ENCODE measurements around the gene PNLIPRP2.

PNLIPRP2 gene

GRCh38 chr10:116620423-116621400, at the start of gene PNLIPRP2:
Gene PNLIPRP2 (plus strand): TSS chr10:116620953.
- DNase-seq (ENCODE audit: insufficient read length, low spot score): no peak
- no peak for FAIRE-seq

GRCh38 chr10:116574797-116575196, 46.0 kb upstream of the PNLIPRP2 start:
- FAIRE-seq (no peak), DNase-seq (ENCODE audit: insufficient read length, low spot score) (no peak)

GRCh38 chr10:116587878-116588591, 32.7 kb upstream of the PNLIPRP2 start:
- no peak for DNase-seq (ENCODE audit: insufficient read length, low spot score)
- FAIRE-seq: no peak

- DNase-seq (ENCODE audit: insufficient read length, low spot score) (no peak), FAIRE-seq (no peak)
Measured at GRCh38 chr10:116588995-116589394, 31.8 kb upstream of the PNLIPRP2 start.

- FAIRE-seq (no peak), DNase-seq (ENCODE audit: insufficient read length, low spot score) (no peak)
Measured at GRCh38 chr10:116589926-116590325, 30.8 kb upstream of the PNLIPRP2 start.

GRCh38 chr10:116590590-116591444, 29.9 kb upstream of the PNLIPRP2 start, which contains the start of gene PNLIPRP1:
Gene PNLIPRP1 (plus strand): TSS chr10:116590959. CDS start chr10:116591130, 171 bp downstream.
- no peak for FAIRE-seq

GRCh38 chr10:116593139-116593740, 27.5 kb upstream of the PNLIPRP2 start:
- FAIRE-seq (no peak), DNase-seq (ENCODE audit: insufficient read length, low spot score) (no peak)

More at GRCh38 chr10:116590590-116591444, 29.9 kb upstream of the PNLIPRP2 start, which contains the start of gene PNLIPRP1:
- no peak for DNase-seq (ENCODE audit: insufficient read length, low spot score)

GRCh38 chr10:116594525-116595035, 26.2 kb upstream of the PNLIPRP2 start:
- DNase-seq (ENCODE audit: insufficient read length, low spot score) (no peak), FAIRE-seq (no peak)

GRCh38 chr10:116596062-116596461, 24.7 kb upstream of the PNLIPRP2 start:
- no peak for FAIRE-seq
- no peak for DNase-seq (ENCODE audit: insufficient read length, low spot score)

- DNase-seq (ENCODE audit: insufficient read length, low spot score): no peak
- no peak for FAIRE-seq
Measured at GRCh38 chr10:116597543-116597942, 23.2 kb upstream of the PNLIPRP2 start.

- no peak for DNase-seq (ENCODE audit: insufficient read length, low spot score)
- no peak for FAIRE-seq
Measured at GRCh38 chr10:116598329-116598728, 22.4 kb upstream of the PNLIPRP2 start.

- no peak for DNase-seq (ENCODE audit: insufficient read length, low spot score)
- no peak for FAIRE-seq
Measured at GRCh38 chr10:116599991-116600390, 20.8 kb upstream of the PNLIPRP2 start.

GRCh38 chr10:116602648-116603400, 17.9 kb upstream of the PNLIPRP2 start:
- DNase-seq (ENCODE audit: insufficient read length, low spot score): no peak
- no peak for FAIRE-seq

- no peak for DNase-seq (ENCODE audit: insufficient read length, low spot score)
- FAIRE-seq: no peak
Measured at GRCh38 chr10:116606061-116606483, 14.7 kb upstream of the PNLIPRP2 start.

GRCh38 chr10:116607336-116607735, 13.4 kb upstream of the PNLIPRP2 start:
- no peak for DNase-seq (ENCODE audit: insufficient read length, low spot score)
- no peak for FAIRE-seq

- DNase-seq (ENCODE audit: insufficient read length, low spot score): no peak
Measured at GRCh38 chr10:116608686-116609594, 11.8 kb upstream of the PNLIPRP2 start.

GRCh38 chr10:116610443-116611152, 10.2 kb upstream of the PNLIPRP2 start:
- FAIRE-seq (no peak), DNase-seq (ENCODE audit: insufficient read length, low spot score) (no peak)

More at GRCh38 chr10:116608686-116609594, 11.8 kb upstream of the PNLIPRP2 start:
- no peak for FAIRE-seq

All from GM19239 (cell line).